HG03159 (cell line): Measurements from ENCODE around the gene IGFN1.
A peak's percentile ranks its signal among the peaks of the same experiment; 100 is the strongest.
"Not testable (repeated sequence)": the region's sequence is repeated elsewhere in the genome, so short reads cannot be mapped to it uniquely, and the experiment has no call there.

Experiments used
- ATAC-seq: cut with Tn5 transposase; IDR thresholded peaks from one replicate; pipeline ENCODE4 v1.9.1; 2021; ENCODE audit warnings: mild to moderate bottlenecking, moderate library complexity; ENCODE audit not compliant: unreplicated experiment

The IGFN1 gene

GRCh38 chr1:201163036-201163435 is 27.6 kb upstream of the IGFN1 start:
- not testable (repeated sequence) for ATAC-seq

- no peak for ATAC-seq
Measured at GRCh38 chr1:201163707-201164106, 26.9 kb upstream of the IGFN1 start.

GRCh38 chr1:201164645-201165044 is 26.0 kb upstream of the IGFN1 start:
- no peak for ATAC-seq

- ATAC-seq: no peak
Measured at GRCh38 chr1:201167041-201167991, 23.3 kb upstream of the IGFN1 start.

- no peak for ATAC-seq
Measured at GRCh38 chr1:201169203-201169602, 21.4 kb upstream of the IGFN1 start.

- ATAC-seq: no peak
Measured at GRCh38 chr1:201169971-201170532, 20.6 kb upstream of the IGFN1 start.

- peak; percentile 91 for ATAC-seq
Measured at GRCh38 chr1:201170533-201171062, 20.0 kb upstream of the IGFN1 start.

- peak; percentile 29 for ATAC-seq
Measured at GRCh38 chr1:201171063-201172036, 19.3 kb upstream of the IGFN1 start.

GRCh38 chr1:201172326-201172725 is 18.3 kb upstream of the IGFN1 start:
- ATAC-seq: no peak

- ATAC-seq: no peak
Measured at GRCh38 chr1:201172999-201173610, 17.5 kb upstream of the IGFN1 start.

GRCh38 chr1:201173736-201174135 is 16.9 kb upstream of the IGFN1 start:
- ATAC-seq: no peak

- no peak for ATAC-seq
Measured at GRCh38 chr1:201175820-201176500, 14.7 kb upstream of the IGFN1 start.

- no peak for ATAC-seq
Measured at GRCh38 chr1:201176940-201177339, 13.7 kb upstream of the IGFN1 start.

- ATAC-seq: no peak
Measured at GRCh38 chr1:201178718-201179117, 11.9 kb upstream of the IGFN1 start.

GRCh38 chr1:201180141-201180540 is 10.5 kb upstream of the IGFN1 start:
- no peak for ATAC-seq

- ATAC-seq: no peak
Measured at GRCh38 chr1:201180901-201181300, 9.7 kb upstream of the IGFN1 start.

GRCh38 chr1:201181323-201181722 is 9.3 kb upstream of the IGFN1 start:
- ATAC-seq: no peak

GRCh38 chr1:201181726-201182125 is 8.9 kb upstream of the IGFN1 start:
- ATAC-seq: no peak

- no peak for ATAC-seq
Measured at GRCh38 chr1:201183209-201183608, 7.4 kb upstream of the IGFN1 start.

GRCh38 chr1:201183753-201184152 is 6.9 kb upstream of the IGFN1 start:
- ATAC-seq: no peak
